Right renal cortex interstitium (tissue), 3 donors: ENCODE measurements around the gene PGP. TPM values are rescaled to one million over a fixed set of nuclear protein-coding genes. Genes with fewer than 3 reads are reported as not detected.

Experiments used
- DNase-seq, 3 donors: peaks; one replicate each; pipeline ENCODE4 v3.0.0-alpha.2; 2013; ENCODE audit warnings: low read depth in 3 of 3, low spot score in 2 of 3
- polyA plus RNA-seq, 3 donors: library from polyadenylated mRNA; unstranded; fragments of 120-200 nt; gene quantifications; one replicate each; pipeline ENCODE4 v1.2.1, GENCODE V29; 2013; ENCODE audit not compliant: insufficient read length in 3 of 3

Gene PGP
- polyA plus RNA-seq, 3 donors: 10.1 to 14.5 (median 12.9) TPM

DNA sequence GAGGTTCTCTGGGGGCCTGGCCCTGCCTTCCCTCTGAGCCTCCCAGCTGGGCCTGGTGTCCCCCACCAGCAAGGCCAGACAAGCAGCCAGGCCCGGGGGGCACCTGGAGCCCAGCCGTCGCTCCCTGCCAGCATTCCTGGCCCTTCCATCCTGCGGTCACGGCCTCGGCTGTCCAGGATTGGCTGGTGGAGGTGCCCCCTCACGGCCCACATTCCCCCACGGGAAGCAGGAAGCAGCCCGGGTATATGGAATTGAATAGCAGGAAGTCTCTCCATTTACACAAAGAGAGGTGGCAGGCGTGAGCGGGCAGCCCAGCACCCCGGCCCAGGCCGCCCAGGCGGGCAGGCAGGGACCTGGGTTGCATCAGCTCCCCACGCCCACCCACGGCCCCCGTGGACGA is 44.6 kb downstream of the PGP start:
- DNase-seq: no peak

DNA sequence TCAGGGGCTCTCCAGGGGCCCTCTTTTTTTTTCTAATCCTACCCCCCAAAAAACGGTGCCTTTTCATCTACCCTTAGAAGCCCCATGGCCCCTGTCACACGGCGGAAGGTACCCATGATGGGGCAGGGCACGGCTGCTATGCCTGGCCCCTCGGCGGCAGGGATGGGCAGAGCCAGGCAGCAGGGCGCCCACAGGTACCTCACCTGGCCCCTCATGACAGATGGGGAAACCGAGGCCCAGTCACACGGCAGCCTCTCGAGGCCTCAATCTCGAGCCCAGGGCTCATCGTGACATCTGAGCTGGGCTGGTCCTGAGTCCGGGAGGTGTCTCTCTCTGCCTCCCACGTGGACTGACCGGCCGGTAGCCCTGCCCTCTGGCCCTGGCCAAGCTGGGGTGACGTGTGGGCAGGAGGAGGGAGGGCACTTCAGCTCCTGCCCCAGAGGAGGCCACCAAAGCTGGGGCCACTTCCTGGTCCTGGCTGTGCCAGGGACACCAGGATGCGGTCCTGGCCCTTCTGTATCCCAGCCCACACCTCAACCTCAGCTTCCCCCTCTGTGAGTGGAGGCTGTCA is 47.5 kb downstream of the PGP start:
- no peak for DNase-seq

DNA sequence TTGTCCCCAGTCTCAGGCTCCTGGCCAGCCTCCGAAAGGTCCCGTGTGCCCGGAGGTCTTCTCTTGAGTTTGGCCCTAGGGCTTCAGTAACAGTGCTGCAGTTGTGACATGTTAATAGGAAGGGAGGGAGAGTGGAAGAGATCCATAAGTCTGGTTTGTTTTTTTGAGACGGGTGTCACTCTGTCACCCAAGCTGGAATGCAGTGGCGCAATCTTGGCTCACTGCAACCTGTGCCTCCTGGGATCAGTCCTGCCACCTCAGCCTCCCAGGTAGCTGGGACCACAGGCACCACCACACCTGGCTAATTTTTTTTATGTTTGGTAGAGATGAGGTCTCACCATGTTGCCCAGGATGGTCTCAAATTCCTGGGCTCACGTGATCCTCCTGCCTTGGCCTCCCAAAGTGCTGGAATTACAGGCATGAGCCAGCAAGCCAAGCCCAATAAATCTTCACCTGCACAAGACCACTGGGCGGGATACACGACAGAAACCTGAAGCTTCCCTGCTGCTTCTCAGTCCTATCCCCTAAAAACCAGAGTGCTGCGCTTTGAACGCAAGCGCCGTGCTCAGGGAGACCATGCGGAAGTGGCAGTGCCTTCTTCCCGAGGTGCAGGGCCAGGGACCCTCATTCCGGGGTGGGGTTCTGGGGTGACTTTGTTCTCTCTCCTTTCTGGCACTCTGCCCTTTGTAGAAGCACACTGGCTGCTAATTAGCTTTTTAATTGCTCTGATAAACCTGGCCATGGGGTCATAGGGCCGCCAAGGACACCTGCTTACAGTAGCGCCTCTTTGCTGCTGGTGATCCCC is 48.2 kb downstream of the PGP start:
- no peak for DNase-seq

DNA sequence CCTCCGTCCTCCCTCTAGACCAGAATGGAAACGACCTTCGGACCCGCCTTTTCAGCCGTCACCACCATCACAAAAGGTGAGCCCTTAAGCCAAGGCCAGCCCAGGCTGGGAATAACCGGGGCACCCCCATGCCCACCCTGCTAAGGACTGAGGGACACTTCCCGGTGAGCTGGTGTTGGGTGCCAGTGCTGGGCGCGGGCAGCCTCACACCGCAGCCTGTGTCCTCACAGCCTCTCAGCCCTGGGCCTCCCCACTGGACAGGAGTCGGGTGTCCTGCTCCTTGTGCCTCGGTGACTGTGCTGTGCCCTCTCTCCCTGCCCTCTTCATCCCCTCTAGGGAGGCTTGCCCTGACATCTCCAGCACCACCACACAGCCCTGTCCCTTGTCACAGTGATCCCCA is 48.8 kb downstream of the PGP start:
- no peak for DNase-seq

DNA sequence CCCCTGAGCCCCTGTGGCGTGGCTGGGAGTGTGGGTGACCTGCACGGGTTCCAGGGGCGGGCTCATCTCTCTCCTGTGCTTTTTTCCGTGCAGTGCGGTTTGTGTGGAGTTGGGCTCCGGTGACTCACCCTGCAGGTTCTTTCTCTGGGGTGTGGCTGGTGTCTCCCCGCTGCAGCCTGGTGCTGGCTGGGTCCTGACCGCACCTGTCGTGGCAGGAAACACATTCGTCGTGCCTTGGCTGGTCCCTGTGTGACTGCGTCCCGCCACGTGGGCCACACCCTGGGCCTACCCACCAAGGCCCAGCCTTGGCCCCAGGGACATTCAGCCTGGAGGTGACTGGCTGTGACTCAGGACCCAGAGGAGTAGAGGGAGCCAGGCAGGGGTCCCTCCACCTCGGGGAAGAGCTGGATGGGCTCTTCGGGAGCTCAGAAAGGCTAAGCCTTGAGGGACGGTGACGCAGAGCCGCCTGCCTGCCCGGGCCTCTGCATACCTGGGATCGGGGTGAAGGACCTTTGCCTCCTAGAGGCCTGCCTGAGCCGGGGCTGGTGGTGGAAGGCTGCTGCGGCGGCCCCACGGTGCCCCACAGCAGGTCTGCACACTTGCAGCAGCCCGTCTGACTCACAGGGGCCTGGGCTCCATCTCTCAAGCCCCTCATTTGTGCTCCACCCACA is 51.3 kb downstream of the PGP start:
- DNase-seq: no peak

DNA sequence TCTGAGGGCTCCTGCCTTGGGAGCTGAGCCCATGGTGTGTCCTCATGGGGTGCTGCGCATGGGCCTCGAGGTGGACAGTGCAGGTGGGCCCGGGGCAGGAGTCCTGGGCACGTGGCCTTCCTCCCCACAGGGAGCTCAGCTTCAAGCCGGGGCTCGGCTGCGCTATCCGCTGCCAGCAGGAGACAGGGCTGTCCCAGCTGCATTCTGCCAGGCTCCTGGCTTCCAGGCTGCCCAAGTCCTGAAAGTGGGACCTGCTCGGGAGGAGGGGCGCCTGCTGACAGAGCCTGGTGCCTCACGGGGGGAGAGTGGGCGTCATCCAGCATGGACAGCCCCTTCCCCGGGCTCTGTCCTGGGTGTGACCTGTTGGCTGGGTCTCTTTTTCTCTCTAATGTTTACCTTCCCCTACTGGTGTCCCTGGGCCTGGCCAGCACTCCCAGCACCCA is 51.9 kb downstream of the PGP start:
- no peak for DNase-seq

DNA sequence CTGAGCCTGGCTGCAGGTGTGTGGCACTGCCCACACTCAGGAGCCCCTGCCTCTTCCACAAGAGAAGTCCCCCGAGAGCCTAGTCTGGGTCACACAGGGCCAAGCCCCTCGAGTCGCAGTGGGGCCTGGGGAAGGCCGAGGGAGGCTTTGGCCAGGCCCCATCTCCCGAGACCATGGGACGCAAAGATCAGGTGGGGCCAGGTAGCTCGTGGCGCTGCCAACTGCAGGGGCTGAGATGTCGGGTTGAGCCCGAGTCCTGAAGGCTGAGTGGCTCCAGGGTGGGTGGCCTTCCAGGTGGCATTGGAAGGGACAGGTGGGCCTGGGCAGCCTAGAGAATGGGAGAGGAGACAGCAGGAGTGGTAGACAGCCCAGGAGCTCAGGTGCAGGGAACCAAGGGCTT is 52.7 kb downstream of the PGP start:
- no peak for DNase-seq

Other genes starting within 250 kb of the PGP start
- gene RNF151, start 248.0 kb downstream of the PGP start, polyA plus RNA-seq: not detected
- 10 to 100 TPM; 27.4 to 34.3 (median 32.0) TPM for gene TBL3, start 242.8 kb downstream of the PGP start, polyA plus RNA-seq
- gene NOXO1, start 233.4 kb downstream of the PGP start, polyA plus RNA-seq: under 1 TPM; 0.37 to 0.79 (median 0.60) TPM
- gene GFER, start 230.6 kb downstream of the PGP start, polyA plus RNA-seq: 10 to 100 TPM; 20.5 to 22.0 (median 21.1) TPM
- gene SYNGR3, start 224.9 kb downstream of the PGP start, polyA plus RNA-seq: 1 to 10 TPM; 1.3 to 1.9 (median 1.4) TPM
- 10 to 100 TPM; 14.2 to 16.4 (median 15.4) TPM for gene ZNF598, start 205.0 kb downstream of the PGP start, polyA plus RNA-seq
- 1 to 10 TPM; 1.7 to 6.0 (median 3.9) TPM for gene NPW, start 195.1 kb downstream of the PGP start, polyA plus RNA-seq
- gene NHERF2, start 187.9 kb downstream of the PGP start, polyA plus RNA-seq: 100 to 1,000 TPM in 1 of 3 donors, 10 to 100 TPM in 2; 82.6 to 106 (median 88.6) TPM
- 10 to 100 TPM; 15.4 to 17.7 (median 16.9) TPM for gene NTHL1, start 167.0 kb downstream of the PGP start, polyA plus RNA-seq
- 100 to 1,000 TPM in 2 of 3 donors, 10 to 100 TPM in 1; 98.9 to 117 (median 108) TPM for gene TSC2, start 166.9 kb downstream of the PGP start, polyA plus RNA-seq
- gene PKD1, start 78.9 kb downstream of the PGP start, polyA plus RNA-seq: 10 to 100 TPM; 53.0 to 59.6 (median 54.5) TPM
- gene RAB26, start 66.2 kb downstream of the PGP start, polyA plus RNA-seq: 1 to 10 TPM; 2.7 to 3.1 (median 3.0) TPM
- 10 to 100 TPM; 51.4 to 60.4 (median 60.3) TPM for gene TRAF7, start 59.1 kb downstream of the PGP start, polyA plus RNA-seq
- 1 to 10 TPM in 2 of 3 donors, under 1 TPM in 1; 0.92 to 1.4 (median 1.4) TPM for gene CASKIN1, start 18.2 kb downstream of the PGP start, polyA plus RNA-seq
- 10 to 100 TPM; 41.3 to 48.7 (median 43.8) TPM for gene MLST8, start 9.4 kb downstream of the PGP start, polyA plus RNA-seq
- 1 to 10 TPM; 3.0 to 4.1 (median 3.0) TPM for gene BRICD5, start 4.0 kb downstream of the PGP start, polyA plus RNA-seq
- 10 to 100 TPM; 13.2 to 14.3 (median 13.6) TPM for gene E4F1, start 8.8 kb upstream of the PGP start, polyA plus RNA-seq
- under 1 TPM; 0.68 to 0.74 (median 0.74) TPM for gene DNASE1L2, start 21.6 kb upstream of the PGP start, polyA plus RNA-seq
- 10 to 100 TPM; 58.4 to 64.1 (median 58.7) TPM for gene ECI1, start 36.7 kb upstream of the PGP start, polyA plus RNA-seq
- gene RNPS1, start 53.3 kb upstream of the PGP start, polyA plus RNA-seq: 100 to 1,000 TPM; 176 to 191 (median 186) TPM
- 1 to 10 TPM; 4.3 to 5.5 (median 5.4) TPM for gene ABCA3, start 125.9 kb upstream of the PGP start, polyA plus RNA-seq
- 10 to 100 TPM in 1 of 3 donors, 1 to 10 TPM in 2; 9.8 to 10.3 (median 9.9) TPM for gene CCNF, start 214.6 kb upstream of the PGP start, polyA plus RNA-seq
- gene TEDC2, start 245.3 kb upstream of the PGP start, polyA plus RNA-seq: 1 to 10 TPM; 7.9 to 9.3 (median 9.0) TPM